A172 (cell line): Measurements from ENCODE around the gene ATP5ME. TPM values are rescaled to one million over a fixed set of nuclear protein-coding genes. Genes with fewer than 3 reads are reported as not detected.
"Not testable (repeated sequence)": the region's sequence is repeated elsewhere in the genome, so short reads cannot be mapped to it uniquely, and the experiment has no call there.

Experiments used
- DNase-seq: peaks from one replicate; pipeline ENCODE4 v3.0.0-alpha.2; 2015; ENCODE audit warnings: low spot score
- total RNA-seq: library from RNA; depleted of rRNA; stranded (reverse); fragments of >200 nt; shearing (Covaris generic); gene quantifications from 2 replicates; pipeline ENCODE4 v1.2.3, GENCODE V29; 2014

ATP5ME gene
- total RNA-seq, 1 experiment from 2014 or later: 201 TPM

GRCh38 chr4:635851-636627 lies 38.0 kb downstream of the ATP5ME start:
- no peak for DNase-seq

GRCh38 chr4:635066-635835 lies 38.8 kb downstream of the ATP5ME start:
- not testable (repeated sequence) for DNase-seq

DNA sequence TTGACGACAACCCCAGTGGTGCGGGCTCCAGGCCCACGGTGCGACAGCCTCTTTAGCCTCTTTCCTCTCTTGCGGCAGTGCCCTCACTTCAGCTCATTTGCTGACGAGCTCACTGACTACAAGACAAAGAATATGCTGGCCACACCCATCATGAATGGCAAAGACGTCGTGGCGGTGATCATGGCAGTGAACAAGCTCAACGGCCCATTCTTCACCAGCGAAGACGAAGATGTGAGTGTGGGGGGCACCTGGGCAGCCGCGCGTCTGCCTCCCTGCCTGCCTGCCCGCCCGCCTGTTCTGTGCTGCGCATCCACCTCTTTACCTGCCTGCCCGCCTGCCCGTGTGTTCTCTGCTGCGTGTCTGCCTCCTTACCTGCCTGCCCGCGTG lies 39.5 kb downstream of the ATP5ME start:
- no peak for DNase-seq

- DNase-seq: no peak
These were observed 40.0 kb downstream of the ATP5ME start for GRCh38 chr4:633976-634598.

DNA sequence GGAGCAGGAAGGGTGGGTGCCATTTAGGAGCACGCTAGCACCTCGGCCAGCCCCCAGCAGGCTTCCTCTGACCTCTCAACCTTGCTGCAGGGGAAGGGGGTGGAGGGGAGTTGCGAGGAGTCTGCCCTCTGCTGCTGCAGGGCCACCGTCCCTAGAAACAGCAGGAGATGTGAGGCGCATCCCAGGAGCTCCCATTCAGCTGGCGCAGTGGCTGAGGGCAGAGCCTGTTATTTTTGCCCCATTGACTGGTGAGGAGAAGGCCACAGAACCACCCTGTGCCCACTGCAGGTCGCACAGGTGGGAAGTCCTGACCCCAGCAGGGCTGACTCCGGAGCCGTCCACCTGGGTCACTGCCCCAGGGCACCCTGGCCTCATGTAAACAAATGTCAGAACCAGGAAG lies 40.7 kb downstream of the ATP5ME start:
- no peak for DNase-seq

- no peak for DNase-seq
These were observed 41.1 kb downstream of the ATP5ME start for GRCh38 chr4:632926-633325.

- no peak for DNase-seq
These were observed 41.8 kb downstream of the ATP5ME start for GRCh38 chr4:632196-632790.

DNA sequence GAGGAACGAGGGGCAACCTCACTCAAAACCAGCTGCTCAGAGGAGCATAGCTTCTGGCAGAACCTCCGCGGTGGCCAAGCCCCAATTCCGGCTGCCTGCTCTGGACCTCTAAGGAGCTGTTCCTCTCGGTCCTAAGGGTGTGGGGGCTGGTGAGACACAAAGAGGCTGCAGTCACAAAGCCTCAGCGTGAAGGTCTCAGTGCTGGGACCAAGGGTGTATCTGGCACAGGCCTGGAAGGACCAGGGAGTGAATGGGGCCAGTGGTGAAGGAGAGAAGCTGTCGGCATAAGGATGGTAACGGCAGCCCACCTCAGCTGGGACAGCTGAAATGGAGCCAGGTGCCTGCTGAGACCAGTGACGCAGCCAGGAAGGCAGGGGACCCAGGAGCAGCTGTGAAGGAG lies 43.4 kb downstream of the ATP5ME start:
- no peak for DNase-seq

- DNase-seq: no peak
These were observed 44.0 kb downstream of the ATP5ME start for GRCh38 chr4:629915-630641.

DNA sequence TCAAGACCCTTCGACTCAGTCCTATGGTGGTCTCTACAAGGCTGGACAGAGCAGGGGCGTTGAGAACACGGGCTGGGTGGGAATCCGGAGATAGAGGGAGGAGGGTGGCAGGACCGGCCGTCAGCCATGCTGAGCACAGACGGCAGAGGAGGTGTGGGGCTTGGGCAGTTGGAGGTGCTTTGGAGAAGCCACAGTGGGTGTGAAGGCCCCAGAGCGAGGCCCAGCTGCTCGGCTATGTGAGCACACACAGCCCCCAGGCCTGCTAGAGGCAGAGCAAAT lies 44.5 kb downstream of the ATP5ME start:
- DNase-seq: no peak

- no peak for DNase-seq
These were observed 45.0 kb downstream of the ATP5ME start for GRCh38 chr4:628821-629635.

GRCh38 chr4:628311-628741 lies 45.8 kb downstream of the ATP5ME start:
- DNase-seq: no peak

GRCh38 chr4:627347-628125 lies 46.5 kb downstream of the ATP5ME start:
- no peak for DNase-seq

GRCh38 chr4:626201-627091 lies 47.6 kb downstream of the ATP5ME start:
- DNase-seq: no peak

DNA sequence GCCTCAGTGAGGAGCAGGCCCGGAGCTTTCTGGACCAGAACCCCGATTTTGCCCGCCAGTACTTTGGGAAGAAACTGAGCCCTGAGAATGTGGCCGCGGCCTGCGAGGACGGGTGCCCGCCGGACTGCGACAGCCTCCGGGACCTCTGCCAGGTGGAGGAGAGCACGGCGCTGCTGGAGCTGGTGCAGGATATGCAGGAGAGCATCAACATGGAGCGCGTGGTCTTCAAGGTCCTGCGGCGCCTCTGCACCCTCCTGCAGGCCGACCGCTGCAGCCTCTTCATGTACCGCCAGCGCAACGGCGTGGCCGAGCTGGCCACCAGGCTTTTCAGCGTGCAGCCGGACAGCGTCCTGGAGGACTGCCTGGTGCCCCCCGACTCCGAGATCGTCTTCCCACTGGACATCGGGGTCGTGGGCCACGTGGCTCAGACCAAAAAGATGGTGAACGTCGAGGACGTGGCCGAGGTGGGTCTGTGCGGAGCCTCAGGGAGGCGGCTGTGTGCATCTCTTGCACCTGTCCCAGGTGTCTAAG lies 48.4 kb downstream of the ATP5ME start:
- no peak for DNase-seq

- DNase-seq: no peak
These were observed 49.1 kb downstream of the ATP5ME start, which contains the start of gene PDE6B for GRCh38 chr4:624705-625590. Gene PDE6B, plus strand, starts transcription at chr4:625573. Its CDS starts 54 bp downstream, at chr4:625627.

- DNase-seq: no peak
These were observed 50.0 kb downstream of the ATP5ME start for GRCh38 chr4:623914-624566.
